Mammary epithelial cell (primary cell): ENCODE measurements around the gene FASTKD1.

Experiments
- EZH2 ChIP-seq: IDR thresholded peaks from 2 replicates; pipeline ENCODE4 v1.6.1; 2012; ENCODE audit warnings: low read length, inconsistent platforms, borderline replicate concordance
- TF ChIP-seq, protein P1 (sequence below), 2 donors: IDR thresholded peaks in 1 of 2; conservative IDR thresholded peaks in 1 of 2; 2 replicates each; pipeline ENCODE4 v1.5.1; 2011 to 2012; ENCODE audit warnings: inconsistent platforms in 2 of 2, low read length in 2 of 2, mild to moderate bottlenecking in 2 of 2, control low read depth in 1 of 2, low read depth in 1 of 2; ENCODE audit not compliant: insufficient read depth in 1 of 2; ENCODE audit errors: extremely low read depth in 1 of 2

DNA sequence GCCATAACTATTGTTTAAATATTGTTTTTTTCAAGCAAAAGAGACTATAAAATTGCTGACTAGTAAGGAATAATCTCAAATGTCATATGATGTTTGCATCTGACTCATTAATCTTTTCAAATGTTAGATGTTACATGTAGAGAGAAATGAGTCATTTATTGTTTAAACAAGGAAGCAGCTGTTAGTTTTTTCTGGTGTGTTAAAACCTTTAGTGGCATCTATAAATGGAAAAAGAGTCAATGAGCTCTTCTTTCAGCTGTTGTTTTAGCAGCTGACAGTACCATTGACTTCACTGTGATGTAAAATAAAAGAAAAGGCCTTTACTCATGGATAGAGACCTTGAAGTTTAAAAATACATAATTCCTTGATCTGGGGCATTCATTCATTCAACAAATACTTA, 66.0 kb downstream of the FASTKD1 start:
- TF ChIP-seq, protein P1, sequence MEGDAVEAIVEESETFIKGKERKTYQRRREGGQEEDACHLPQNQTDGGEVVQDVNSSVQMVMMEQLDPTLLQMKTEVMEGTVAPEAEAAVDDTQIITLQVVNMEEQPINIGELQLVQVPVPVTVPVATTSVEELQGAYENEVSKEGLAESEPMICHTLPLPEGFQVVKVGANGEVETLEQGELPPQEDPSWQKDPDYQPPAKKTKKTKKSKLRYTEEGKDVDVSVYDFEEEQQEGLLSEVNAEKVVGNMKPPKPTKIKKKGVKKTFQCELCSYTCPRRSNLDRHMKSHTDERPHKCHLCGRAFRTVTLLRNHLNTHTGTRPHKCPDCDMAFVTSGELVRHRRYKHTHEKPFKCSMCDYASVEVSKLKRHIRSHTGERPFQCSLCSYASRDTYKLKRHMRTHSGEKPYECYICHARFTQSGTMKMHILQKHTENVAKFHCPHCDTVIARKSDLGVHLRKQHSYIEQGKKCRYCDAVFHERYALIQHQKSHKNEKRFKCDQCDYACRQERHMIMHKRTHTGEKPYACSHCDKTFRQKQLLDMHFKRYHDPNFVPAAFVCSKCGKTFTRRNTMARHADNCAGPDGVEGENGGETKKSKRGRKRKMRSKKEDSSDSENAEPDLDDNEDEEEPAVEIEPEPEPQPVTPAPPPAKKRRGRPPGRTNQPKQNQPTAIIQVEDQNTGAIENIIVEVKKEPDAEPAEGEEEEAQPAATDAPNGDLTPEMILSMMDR (conservative IDR thresholded peaks at IDR 0.05 in 1 of 2, IDR thresholded peaks at IDR 0.05 in 1 of 2; ENCODE audit: extremely low read depth in 1 of 2, insufficient read depth in 1 of 2, low read depth in 1 of 2, low read length in 2 of 2), result no peak
- no peak for TF ChIP-seq EZH2
